ENCODE measurements around the gene STON1.

Gene STON1

DNA sequence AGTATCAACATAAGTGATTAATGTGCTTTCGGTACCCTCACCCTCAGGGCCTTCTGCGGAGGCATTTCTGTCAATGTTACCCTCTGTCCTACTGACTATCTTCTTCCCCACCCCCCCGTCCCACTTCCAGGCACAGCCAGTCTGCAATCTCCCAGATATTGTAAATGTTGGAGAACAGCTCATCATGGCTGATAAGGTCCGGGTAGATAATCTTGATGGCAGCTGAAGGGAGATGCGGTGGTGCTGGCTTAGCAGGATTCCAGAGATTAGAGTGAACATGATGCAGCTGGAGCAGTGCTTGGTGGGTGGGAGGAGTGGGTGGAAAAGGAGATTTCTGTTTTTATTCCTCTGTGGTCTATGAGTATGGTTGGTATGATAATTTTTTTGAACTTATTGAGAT, 103.2 kb downstream of the STON1 start:
- DNase-seq (ENCODE audit: low read depth) = no peak
- H3K4me3 ChIP-seq (ENCODE audit: low read length) = no peak overlapping the region
- no peak for TF ChIP-seq CTCF (conservative IDR thresholded peaks at IDR 0.05; ENCODE audit: low read depth, low read length)

GRCh38 chr2:48635786-48636185, 105.8 kb downstream of the STON1 start:
- DNase-seq (ENCODE audit: low read depth) = no peak
- TF ChIP-seq CTCF (conservative IDR thresholded peaks at IDR 0.05; ENCODE audit: low read depth, low read length) = no peak
- H3K4me3 ChIP-seq (ENCODE audit: low read length) = no peak overlapping the region

- H3K4me3 ChIP-seq (ENCODE audit: low read length) = no peak overlapping the region
- TF ChIP-seq CTCF (conservative IDR thresholded peaks at IDR 0.05; ENCODE audit: low read depth, low read length) = no peak
- DNase-seq (ENCODE audit: low read depth) = no peak
These were observed 108.3 kb downstream of the STON1 start for GRCh38 chr2:48638261-48638660.
